ENCODE measurements around the gene PRICKLE4.
A peak's percentile ranks its signal among the peaks of the same experiment; 100 is the strongest.

PRICKLE4 gene

DNA sequence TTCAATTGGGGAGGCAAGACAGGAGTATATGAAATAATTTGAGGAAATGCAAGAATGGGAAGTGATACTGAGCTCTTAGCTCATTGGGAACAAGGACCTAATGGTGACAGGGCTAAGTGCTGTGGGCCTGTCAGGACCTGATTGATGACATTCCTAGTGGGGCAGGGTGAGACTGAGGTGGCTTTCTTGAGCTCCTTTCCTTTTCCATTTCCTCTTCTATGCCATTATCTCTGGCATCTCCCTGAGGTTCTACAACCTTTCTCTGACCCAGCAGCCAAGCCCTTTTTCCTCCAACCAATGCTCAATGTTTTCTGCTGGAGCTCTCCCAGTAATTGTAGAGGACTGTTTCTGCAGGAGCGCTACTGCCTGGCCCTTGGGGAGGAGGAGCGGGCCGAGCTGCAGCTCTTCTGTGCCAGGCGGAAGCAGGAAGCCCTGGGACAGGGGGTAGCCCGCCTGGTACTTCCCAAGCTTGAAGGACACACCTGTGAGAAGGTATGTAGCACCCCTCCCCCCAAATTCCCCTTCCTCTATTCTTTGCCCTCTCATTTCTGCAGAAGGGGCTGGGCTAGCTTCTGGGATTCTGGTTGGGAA is 4.1 kb downstream of the PRICKLE4 start:
- Histone ChIP-seq H3K36me3 (replicated peaks; ENCODE audit: insufficient read depth, low read length) (no peaks in the 10 kb centered on the region), H3K27ac (ENCODE audit: low read length) (no peak overlapping the region), H3K9ac (ENCODE audit: low read length) (no peak overlapping the region), H3K27me3 (replicated peaks; ENCODE audit: insufficient read depth, low read length) (peaks cover 48% of the 10 kb centered on the region), H3F3A (ENCODE audit: insufficient read depth, low read length) (peaks cover 8% of the 10 kb centered on the region), H3K9me2 (replicated peaks; ENCODE audit: insufficient read depth, low read length) (no peaks in the 10 kb centered on the region), H3K4me3 (ENCODE audit: low read length) (no peak overlapping the region), H3K4me1 (ENCODE audit: low read length) (peaks cover 7% of the 10 kb centered on the region; the same call in 1 of the 2 replicates), H3K4me2 (ENCODE audit: low read depth, low read length) (no peak overlapping the region), H4K20me1 (ENCODE audit: insufficient read depth, low read length) (no peaks in the 10 kb centered on the region), H2AFZ (ENCODE audit: low read length) (no peak overlapping the region), H3K9me3 (replicated peaks; ENCODE audit: insufficient read depth, low read length) (no peaks in the 10 kb centered on the region), H3K79me2 (ENCODE audit: low read length) (peaks cover 16% of the 10 kb centered on the region)
- DNase-seq: no peak
- TF ChIP-seq EZH2 (optimal IDR thresholded peaks at IDR 0.05; ENCODE audit: low read depth, low read length) (no peak), EZH2phosphoT487 (IDR thresholded peaks at IDR 0.05; ENCODE audit: low read length) (no peak), CTCF (IDR thresholded peaks at IDR 0.05; ENCODE audit: low read length) (no peak)

GRCh38 chr6:41785254-41785653 is 4.7 kb downstream of the PRICKLE4 start:
- TF ChIP-seq EZH2phosphoT487 (IDR thresholded peaks at IDR 0.05; ENCODE audit: low read length) (no peak), CTCF (IDR thresholded peaks at IDR 0.05; ENCODE audit: low read length) (no peak), EZH2 (optimal IDR thresholded peaks at IDR 0.05; ENCODE audit: low read depth, low read length) (no peak)
- Histone ChIP-seq H2AFZ (ENCODE audit: low read length) (no peak overlapping the region), H3K79me2 (ENCODE audit: low read length) (peaks cover 20% of the 10 kb centered on the region), H3K4me3 (ENCODE audit: low read length) (no peak overlapping the region), H3K36me3 (replicated peaks; ENCODE audit: insufficient read depth, low read length) (no peaks in the 10 kb centered on the region), H3K4me1 (ENCODE audit: low read length) (peaks cover 7% of the 10 kb centered on the region; the same call in 1 of the 2 replicates), H3K9me3 (replicated peaks; ENCODE audit: insufficient read depth, low read length) (no peaks in the 10 kb centered on the region), H4K20me1 (ENCODE audit: insufficient read depth, low read length) (no peaks in the 10 kb centered on the region), H3K27me3 (replicated peaks; ENCODE audit: insufficient read depth, low read length) (peaks cover 48% of the 10 kb centered on the region), H3K4me2 (ENCODE audit: low read depth, low read length) (no peak overlapping the region), H3F3A (ENCODE audit: insufficient read depth, low read length) (peaks cover 8% of the 10 kb centered on the region), H3K27ac (ENCODE audit: low read length) (no peak overlapping the region), H3K9ac (ENCODE audit: low read length) (no peak overlapping the region), H3K9me2 (replicated peaks; ENCODE audit: insufficient read depth, low read length) (no peaks in the 10 kb centered on the region)
- DNase-seq: no peak

DNA sequence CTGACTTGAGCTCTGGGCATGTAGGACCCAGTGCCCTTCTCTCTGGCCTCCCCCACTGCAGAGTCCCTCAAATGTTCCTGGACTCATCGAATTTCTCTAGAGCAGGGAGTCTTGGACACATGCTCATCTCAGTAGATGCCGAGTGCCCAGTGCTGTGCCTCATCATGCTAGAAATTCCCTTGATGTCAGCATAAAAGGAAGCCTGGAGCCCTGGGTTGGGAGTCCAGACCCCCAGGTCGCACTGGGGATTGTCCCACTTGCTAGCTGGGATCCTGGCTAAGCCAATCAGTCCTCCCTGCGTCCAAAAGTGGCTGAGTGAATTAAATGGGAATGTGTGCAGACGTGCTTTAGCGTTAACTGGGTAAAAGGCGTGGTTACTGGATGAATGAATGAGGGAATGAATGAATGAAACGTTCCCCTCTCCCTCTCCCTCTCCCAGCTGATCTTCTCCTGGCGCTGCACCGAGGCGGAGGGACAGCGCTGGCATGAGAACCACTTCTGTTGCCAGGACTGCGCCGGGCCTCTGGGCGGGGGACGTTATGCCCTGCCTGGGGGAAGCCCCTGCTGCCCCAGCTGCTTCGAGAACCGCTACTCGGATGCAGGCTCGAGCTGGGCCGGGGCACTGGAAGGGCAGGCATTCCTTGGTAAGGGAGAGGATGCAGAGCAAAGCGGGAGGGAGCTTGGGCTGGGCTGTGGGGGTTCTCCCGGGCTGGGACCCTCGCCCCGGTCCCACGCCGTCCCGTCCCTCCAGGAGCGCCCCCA is 5.3 kb downstream of the PRICKLE4 start:
- H3K79me2 ChIP-seq (ENCODE audit: low read length): peaks cover 22% of the 10 kb centered on the region
- H3K9me3 ChIP-seq (replicated peaks; ENCODE audit: insufficient read depth, low read length): no peaks in the 10 kb centered on the region
- H3K4me3 ChIP-seq (ENCODE audit: low read length): peak overlapping the region; percentile 94
- no peaks in the 10 kb centered on the region for H3K9me2 ChIP-seq (replicated peaks; ENCODE audit: insufficient read depth, low read length)
- H3K4me2 ChIP-seq (ENCODE audit: low read depth, low read length): peak overlapping the region; percentile 90
- peaks cover 7% of the 10 kb centered on the region; the same call in 1 of the 2 replicates for H3K4me1 ChIP-seq (ENCODE audit: low read length)
- TF ChIP-seq EZH2phosphoT487 (IDR thresholded peaks at IDR 0.05; ENCODE audit: low read length) (no peak), CTCF (IDR thresholded peaks at IDR 0.05; ENCODE audit: low read length) (no peak), EZH2 (optimal IDR thresholded peaks at IDR 0.05; ENCODE audit: low read depth, low read length) (no peak)
- DNase-seq: no peak
- peaks cover 8% of the 10 kb centered on the region for H3F3A ChIP-seq (ENCODE audit: insufficient read depth, low read length)
- H3K27me3 ChIP-seq (replicated peaks; ENCODE audit: insufficient read depth, low read length): peaks cover 46% of the 10 kb centered on the region
- H3K36me3 ChIP-seq (replicated peaks; ENCODE audit: insufficient read depth, low read length): no peaks in the 10 kb centered on the region
- peak overlapping the region; percentile 37; the same call in 1 of the 2 replicates for H3K9ac ChIP-seq (ENCODE audit: low read length)
- peak overlapping the region; percentile 58 for H2AFZ ChIP-seq (ENCODE audit: low read length)
- H4K20me1 ChIP-seq (ENCODE audit: insufficient read depth, low read length): no peaks in the 10 kb centered on the region
- H3K27ac ChIP-seq (ENCODE audit: low read length): no peak overlapping the region
